ENCODE data around the gene PARP2.

GRCh38 chr14:20386276-20386855, 42.9 kb downstream of the PARP2 start:
- TF ChIP-seq, protein P1, sequence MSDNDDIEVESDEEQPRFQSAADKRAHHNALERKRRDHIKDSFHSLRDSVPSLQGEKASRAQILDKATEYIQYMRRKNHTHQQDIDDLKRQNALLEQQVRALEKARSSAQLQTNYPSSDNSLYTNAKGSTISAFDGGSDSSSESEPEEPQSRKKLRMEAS (IDR thresholded peaks at IDR 0.05) = no peak
- no peak for TF ChIP-seq CTCF (IDR thresholded peaks at IDR 0.05; ENCODE audit: control extremely low read depth in 1 of 3, insufficient read depth in 1 of 3, low read depth in 1 of 3, low read length in 3 of 3)
- no peak for TF ChIP-seq ZNF274 (IDR thresholded peaks at IDR 0.05; ENCODE audit: borderline replicate concordance, extremely low read depth, low read length)
- TF ChIP-seq BRCA1 (IDR thresholded peaks at IDR 0.05; ENCODE audit: low read depth, low read length) = no peak
- TF ChIP-seq JUND (IDR thresholded peaks at IDR 0.05; ENCODE audit: low read length) = no peak
- TF ChIP-seq BACH1 (IDR thresholded peaks at IDR 0.05; ENCODE audit: low read length) = no peak
- no peak for TF ChIP-seq SIN3A (conservative IDR thresholded peaks at IDR 0.05 in 1 of 2, IDR thresholded peaks at IDR 0.05 in 1 of 2; ENCODE audit: low read depth in 1 of 2, low read length in 2 of 2)
- TF ChIP-seq SP2 (IDR thresholded peaks at IDR 0.05; ENCODE audit: low read length) = no peak
- TF ChIP-seq TAF1 (IDR thresholded peaks at IDR 0.05; ENCODE audit: low read depth, low read length) = no peak
- no peak for TF ChIP-seq POLR2AphosphoS5 (IDR thresholded peaks at IDR 0.05; ENCODE audit: low read depth, low read length)

All from H1 (cell line).